Activated T-cell treated with anti-CD3 and anti-CD28 coated beads, Interleukin-2, amount 50 U/mL, for 72 hours (primary cell): Measurements from ENCODE around the gene MIXL1. TPM values are rescaled to one million over a fixed set of nuclear protein-coding genes. Genes with fewer than 3 reads are reported as not detected.
"Not testable (repeated sequence)": the region's sequence is repeated elsewhere in the genome, so short reads cannot be mapped to it uniquely, and the experiment has no call there.

ENCODE experiments used
- ATAC-seq, 2 donors: fragments of 150-1000 bp; cut with Tn5 transposase; replicated peaks in 1 of 2; 2 replicates each; pipeline ENCODE4 v1.10.0; 2021; ENCODE audit warnings: moderate library complexity in 2 of 2, mild to moderate bottlenecking in 1 of 2
- DNase-seq, 2 donors: peaks; one replicate each; pipeline ENCODE4 v3.0.0; 2021 to 2022; ENCODE audit warnings: mixed read lengths in 1 of 2
- H3K27ac Mint-ChIP-seq: one replicate; pipeline ENCODE4 v1.8.0; 2022; ENCODE audit warnings: mild to moderate bottlenecking, moderate library complexity, mixed read lengths
- H3K27me3 Mint-ChIP-seq: one replicate; pipeline ENCODE4 v1.8.0; 2022; ENCODE audit warnings: low read depth, mixed read lengths
- H3K36me3 Mint-ChIP-seq, 2 donors: one replicate each; pipeline ENCODE4 v1.8.0; 2022; ENCODE audit warnings: mixed read lengths in 2 of 2, mild to moderate bottlenecking in 1 of 2; ENCODE audit not compliant: insufficient read depth in 2 of 2
- H3K4me1 Mint-ChIP-seq: one replicate; pipeline ENCODE4 v1.8.0; 2022; ENCODE audit warnings: low read depth, mixed read lengths
- H3K4me3 Mint-ChIP-seq, 2 donors: one replicate each; pipeline ENCODE4 v1.8.0; 2022; ENCODE audit warnings: mild to moderate bottlenecking in 2 of 2, mixed read lengths in 2 of 2, moderate library complexity in 2 of 2
- H3K9me3 Mint-ChIP-seq, 2 donors: one replicate each; pipeline ENCODE4 v1.8.0; 2022; ENCODE audit warnings: mixed read lengths in 2 of 2
- total RNA-seq, 2 donors: library from RNA; stranded (reverse); gene quantifications; one replicate each; pipeline ENCODE4 v1.2.3, GENCODE V29; 2022

MIXL1 gene
- total RNA-seq, 2 donors from 2014 or later = not detected

- Mint-ChIP-seq H3K36me3 (no peaks in the 10 kb centered on the region), H3K4me1 (peaks cover 6% of the 10 kb centered on the region), H3K27me3 (peaks cover 34% of the 10 kb centered on the region), H3K9me3 (no peaks in the 10 kb centered on the region), H3K4me3 (peak overlapping the region; percentile 86 to 91), H3K27ac (no peak overlapping the region)
- peak; percentile 67 to 73 for ATAC-seq
- peak; percentile 38 to 40 for DNase-seq
Measured at GRCh38 chr1:226223786-226224244, 351 bp downstream of the MIXL1 start.

- peaks cover 6% of the 10 kb centered on the region for H3K4me1 Mint-ChIP-seq
- H3K4me3 Mint-ChIP-seq = no peak overlapping the region
- H3K27ac Mint-ChIP-seq = no peak overlapping the region
- ATAC-seq = no peak
- H3K9me3 Mint-ChIP-seq = no peaks in the 10 kb centered on the region
- peaks cover 28% of the 10 kb centered on the region for H3K27me3 Mint-ChIP-seq
- no peaks in the 10 kb centered on the region for H3K36me3 Mint-ChIP-seq
- no peak for DNase-seq
Measured at GRCh38 chr1:226226601-226227000, 3.1 kb downstream of the MIXL1 start.

- H3K9me3 Mint-ChIP-seq = no peaks in the 10 kb centered on the region
- DNase-seq (no peak), ATAC-seq (no peak)
- peaks cover 1 to 9% of the 10 kb centered on the region in 2 donors for H3K36me3 Mint-ChIP-seq
- H3K27ac Mint-ChIP-seq = no peak overlapping the region
- H3K4me1 Mint-ChIP-seq = no peaks in the 10 kb centered on the region
- no peaks in the 10 kb centered on the region for H3K27me3 Mint-ChIP-seq
- H3K4me3 Mint-ChIP-seq = no peak overlapping the region
Measured at GRCh38 chr1:226233293-226233692, 9.8 kb downstream of the MIXL1 start.

- no peak overlapping the region for H3K27ac Mint-ChIP-seq
- ATAC-seq (no peak), DNase-seq (no peak)
- H3K4me3 Mint-ChIP-seq = no peak overlapping the region
- no peaks in the 10 kb centered on the region for H3K4me1 Mint-ChIP-seq
- no peaks in the 10 kb centered on the region for H3K9me3 Mint-ChIP-seq
- no peaks in the 10 kb centered on the region for H3K27me3 Mint-ChIP-seq
- peaks cover 1 to 11% of the 10 kb centered on the region in 2 donors for H3K36me3 Mint-ChIP-seq
Measured at GRCh38 chr1:226233806-226234205, 10.3 kb downstream of the MIXL1 start.

- H3K9me3 Mint-ChIP-seq = no peaks in the 10 kb centered on the region
- peaks cover 1 to 11% of the 10 kb centered on the region in 2 donors for H3K36me3 Mint-ChIP-seq
- no peaks in the 10 kb centered on the region for H3K27me3 Mint-ChIP-seq
- no peak for ATAC-seq
- DNase-seq = no peak
- H3K4me1 Mint-ChIP-seq = no peaks in the 10 kb centered on the region
- no peak overlapping the region for H3K27ac Mint-ChIP-seq
- no peak overlapping the region for H3K4me3 Mint-ChIP-seq
Measured at GRCh38 chr1:226236826-226237225, 13.4 kb downstream of the MIXL1 start.

GRCh38 chr1:226239421-226239820 lies 16.0 kb downstream of the MIXL1 start:
- H3K9me3 Mint-ChIP-seq = no peaks in the 10 kb centered on the region
- H3K27ac Mint-ChIP-seq = no peak overlapping the region
- H3K4me3 Mint-ChIP-seq = no peak overlapping the region
- DNase-seq = no peak
- no peaks in the 10 kb centered on the region for H3K4me1 Mint-ChIP-seq
- peaks cover 0 to 11% of the 10 kb centered on the region in 2 donors for H3K36me3 Mint-ChIP-seq
- no peaks in the 10 kb centered on the region for H3K27me3 Mint-ChIP-seq
- ATAC-seq = no peak

GRCh38 chr1:226248091-226248490 lies 24.6 kb downstream of the MIXL1 start:
- H3K4me3 Mint-ChIP-seq = no peak overlapping the region
- H3K27me3 Mint-ChIP-seq = no peaks in the 10 kb centered on the region
- H3K4me1 Mint-ChIP-seq = no peaks in the 10 kb centered on the region
- H3K9me3 Mint-ChIP-seq = no peaks in the 10 kb centered on the region
- H3K27ac Mint-ChIP-seq = no peak overlapping the region
- ATAC-seq = no peak
- H3K36me3 Mint-ChIP-seq = peaks cover 0 to 2% of the 10 kb centered on the region in 2 donors
- DNase-seq = no peak

- H3K9me3 Mint-ChIP-seq = no peaks in the 10 kb centered on the region
- H3K27ac Mint-ChIP-seq = no peak overlapping the region
- no peak overlapping the region for H3K4me3 Mint-ChIP-seq
- no peaks in the 10 kb centered on the region for H3K4me1 Mint-ChIP-seq
- no peak for ATAC-seq
- H3K36me3 Mint-ChIP-seq = peaks cover 0 to 2% of the 10 kb centered on the region in 2 donors
- H3K27me3 Mint-ChIP-seq = no peaks in the 10 kb centered on the region
- no peak for DNase-seq
Measured at GRCh38 chr1:226248796-226249195, 25.3 kb downstream of the MIXL1 start.

GRCh38 chr1:226250511-226250910 lies 27.0 kb downstream of the MIXL1 start:
- DNase-seq = no peak
- Mint-ChIP-seq H3K27me3 (no peaks in the 10 kb centered on the region), H3K9me3 (no peaks in the 10 kb centered on the region), H3K4me1 (no peaks in the 10 kb centered on the region), H3K4me3 (no peak overlapping the region), H3K27ac (no peak overlapping the region), H3K36me3 (peaks cover 0 to 3% of the 10 kb centered on the region in 2 donors)
- no peak for ATAC-seq

GRCh38 chr1:226252841-226253240 lies 29.4 kb downstream of the MIXL1 start:
- H3K27me3 Mint-ChIP-seq, H3K4me1 Mint-ChIP-seq, H3K4me3 Mint-ChIP-seq, DNase-seq, ATAC-seq, H3K9me3 Mint-ChIP-seq, H3K36me3 Mint-ChIP-seq, H3K27ac Mint-ChIP-seq: not testable (repeated sequence)

GRCh38 chr1:226253933-226254332 lies 30.5 kb downstream of the MIXL1 start:
- Mint-ChIP-seq H3K27ac (no peak overlapping the region), H3K9me3 (no peaks in the 10 kb centered on the region), H3K27me3 (no peaks in the 10 kb centered on the region), H3K36me3 (peaks cover 0 to 4% of the 10 kb centered on the region in 2 donors), H3K4me3 (no peak overlapping the region), H3K4me1 (no peaks in the 10 kb centered on the region)
- DNase-seq = no peak
- no peak for ATAC-seq

- Mint-ChIP-seq H3K36me3 (peaks cover 8 to 13% of the 10 kb centered on the region in 2 donors), H3K4me1 (no peaks in the 10 kb centered on the region), H3K27me3 (no peaks in the 10 kb centered on the region), H3K4me3 (no peak overlapping the region), H3K9me3 (no peaks in the 10 kb centered on the region), H3K27ac (no peak overlapping the region)
- no peak for DNase-seq
- no peak for ATAC-seq
Measured at GRCh38 chr1:226255380-226255779, 31.9 kb downstream of the MIXL1 start.

- H3K4me1 Mint-ChIP-seq = no peaks in the 10 kb centered on the region
- H3K27me3 Mint-ChIP-seq = no peaks in the 10 kb centered on the region
- no peak overlapping the region for H3K27ac Mint-ChIP-seq
- DNase-seq = no peak
- no peak overlapping the region for H3K4me3 Mint-ChIP-seq
- H3K36me3 Mint-ChIP-seq = peaks cover 13 to 27% of the 10 kb centered on the region in 2 donors
- no peaks in the 10 kb centered on the region for H3K9me3 Mint-ChIP-seq
- ATAC-seq = no peak
Measured at GRCh38 chr1:226261818-226262217, 38.4 kb downstream of the MIXL1 start.

GRCh38 chr1:226268421-226269124 lies 45.1 kb downstream of the MIXL1 start:
- Mint-ChIP-seq H3K27ac (no peak overlapping the region), H3K36me3 (peaks cover 0 to 7% of the 10 kb centered on the region in 2 donors), H3K4me3 (no peak overlapping the region), H3K4me1 (no peaks in the 10 kb centered on the region), H3K27me3 (no peaks in the 10 kb centered on the region), H3K9me3 (no peaks in the 10 kb centered on the region)
- no peak for DNase-seq
- no peak for ATAC-seq
